ENCODE results near the gene MYO9A.
"Not testable (repeated sequence)": the region's sequence is repeated elsewhere in the genome, so short reads cannot be mapped to it uniquely, and the experiment has no call there.

MYO9A gene

DNA sequence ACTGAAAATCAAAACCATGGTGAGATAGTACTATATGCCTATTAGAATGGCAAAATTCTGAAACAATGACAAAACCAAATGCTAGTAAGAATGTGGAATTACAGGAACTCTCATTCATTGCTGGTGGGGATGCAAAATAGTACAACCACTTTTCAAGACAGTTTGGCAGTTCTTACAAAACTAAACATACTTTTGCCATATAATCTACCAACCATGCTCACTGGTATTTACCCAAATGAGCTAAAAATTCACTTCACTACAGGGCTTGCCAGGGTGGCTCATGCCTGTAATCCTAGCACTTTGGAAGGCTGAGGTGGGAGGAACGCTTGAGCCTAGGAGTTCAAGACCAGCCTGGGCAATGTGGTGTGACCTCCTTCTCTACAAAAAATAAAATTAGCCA, 40.0 kb downstream of the MYO9A start:
- no peaks in the 10 kb centered on the region for H3K36me3 ChIP-seq (ENCODE audit: insufficient read depth, low read length)
- no peak overlapping the region for H3K4me2 ChIP-seq (ENCODE audit: low read length)
- no peaks in the 10 kb centered on the region for H3K27me3 ChIP-seq (ENCODE audit: control insufficient read depth, insufficient read depth, low read length)

GRCh38 chr15:72074335-72075060, 43.5 kb downstream of the MYO9A start:
- no peak overlapping the region for H3K9ac ChIP-seq (ENCODE audit: low read depth, low read length)
- H3K4me3 ChIP-seq (ENCODE audit: low read length) = no peak overlapping the region
- peaks cover 3% of the 10 kb centered on the region for H3K4me1 ChIP-seq (ENCODE audit: control insufficient read depth, insufficient read depth, low read length)
- no peak overlapping the region for H3K4me2 ChIP-seq (ENCODE audit: low read length)
- H3K36me3 ChIP-seq (ENCODE audit: insufficient read depth, low read length) = no peaks in the 10 kb centered on the region
- no peaks in the 10 kb centered on the region for H3K27me3 ChIP-seq (ENCODE audit: control insufficient read depth, insufficient read depth, low read length)
- no peaks in the 10 kb centered on the region for H3K9me3 ChIP-seq (replicated peaks; ENCODE audit: low read length)

More for the DNA sequence above, 40.0 kb downstream of the MYO9A start:
- Histone ChIP-seq H3K9ac (ENCODE audit: low read depth, low read length) (no peak overlapping the region), H3K9me3 (replicated peaks; ENCODE audit: low read length) (no peaks in the 10 kb centered on the region), H3K4me1 (ENCODE audit: control insufficient read depth, insufficient read depth, low read length) (no peaks in the 10 kb centered on the region), H3K4me3 (ENCODE audit: low read length) (no peak overlapping the region)

DNA sequence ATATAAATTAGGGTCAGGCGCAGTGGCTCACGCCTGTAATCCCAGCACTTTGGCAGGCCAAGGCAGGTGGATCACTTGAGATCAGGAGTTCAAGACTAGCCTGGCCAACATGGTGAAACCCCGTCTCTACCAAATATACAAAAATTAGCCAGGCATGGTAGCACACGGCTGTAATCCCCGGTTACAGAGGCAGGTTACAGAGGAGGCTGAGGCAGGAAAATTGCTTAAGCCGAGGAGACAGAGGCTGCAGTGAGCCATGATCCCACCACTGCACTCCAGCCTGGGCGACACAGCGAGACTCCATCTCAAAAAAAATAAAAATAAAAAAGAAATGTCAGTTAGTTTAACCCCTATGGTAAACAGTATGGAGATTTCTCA, 46.5 kb downstream of the MYO9A start:
- H3K4me3 ChIP-seq (ENCODE audit: low read length); H3K9me3 ChIP-seq (replicated peaks; ENCODE audit: low read length); H3K9ac ChIP-seq (ENCODE audit: low read depth, low read length); H3K4me2 ChIP-seq (ENCODE audit: low read length); H3K27me3 ChIP-seq (ENCODE audit: control insufficient read depth, insufficient read depth, low read length); H3K4me1 ChIP-seq (ENCODE audit: control insufficient read depth, insufficient read depth, low read length); H3K36me3 ChIP-seq (ENCODE audit: insufficient read depth, low read length): not testable (repeated sequence)

- Histone ChIP-seq H3K9ac (ENCODE audit: low read depth, low read length) (no peak overlapping the region), H3K4me3 (ENCODE audit: low read length) (no peak overlapping the region), H3K36me3 (ENCODE audit: insufficient read depth, low read length) (no peaks in the 10 kb centered on the region), H3K4me2 (ENCODE audit: low read length) (no peak overlapping the region), H3K27me3 (ENCODE audit: control insufficient read depth, insufficient read depth, low read length) (no peaks in the 10 kb centered on the region), H3K9me3 (replicated peaks; ENCODE audit: low read length) (no peaks in the 10 kb centered on the region), H3K4me1 (ENCODE audit: control insufficient read depth, insufficient read depth, low read length) (peaks cover 3% of the 10 kb centered on the region)
Observed at GRCh38 chr15:72070817-72071447, 47.0 kb downstream of the MYO9A start.

DNA sequence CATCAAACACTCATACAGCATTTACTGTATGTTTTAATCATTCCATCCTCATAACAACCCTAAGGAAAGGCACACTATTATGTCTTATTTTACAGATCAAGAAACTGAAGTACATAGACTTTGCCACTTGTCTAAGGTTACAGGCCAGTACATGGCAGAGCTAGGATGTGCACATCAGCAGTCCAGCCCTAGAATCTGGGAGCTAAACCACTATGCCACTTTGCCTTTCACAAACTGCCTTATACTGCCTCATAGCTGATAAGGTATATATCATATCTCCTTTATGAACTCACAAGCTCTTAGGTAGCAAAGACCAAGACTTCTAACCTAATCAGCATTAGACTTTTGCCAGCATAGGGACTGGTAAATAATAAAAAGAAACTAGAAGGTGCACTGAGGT, 49.1 kb downstream of the MYO9A start:
- no peak overlapping the region for H3K4me2 ChIP-seq (ENCODE audit: low read length)
- H3K9me3 ChIP-seq (replicated peaks; ENCODE audit: low read length) = no peaks in the 10 kb centered on the region
- peaks cover 3% of the 10 kb centered on the region for H3K4me1 ChIP-seq (ENCODE audit: control insufficient read depth, insufficient read depth, low read length)
- no peaks in the 10 kb centered on the region for H3K36me3 ChIP-seq (ENCODE audit: insufficient read depth, low read length)
- H3K4me3 ChIP-seq (ENCODE audit: low read length) = no peak overlapping the region
- H3K27me3 ChIP-seq (ENCODE audit: control insufficient read depth, insufficient read depth, low read length) = no peaks in the 10 kb centered on the region
- H3K9ac ChIP-seq (ENCODE audit: low read depth, low read length) = no peak overlapping the region

- Histone ChIP-seq H3K9ac (ENCODE audit: low read depth, low read length) (no peak overlapping the region), H3K27me3 (ENCODE audit: control insufficient read depth, insufficient read depth, low read length) (no peaks in the 10 kb centered on the region), H3K36me3 (ENCODE audit: insufficient read depth, low read length) (no peaks in the 10 kb centered on the region), H3K9me3 (replicated peaks; ENCODE audit: low read length) (no peaks in the 10 kb centered on the region), H3K4me3 (ENCODE audit: low read length) (no peak overlapping the region), H3K4me1 (ENCODE audit: control insufficient read depth, insufficient read depth, low read length) (peaks cover under 1% of the 10 kb centered on the region), H3K4me2 (ENCODE audit: low read length) (no peak overlapping the region)
Observed at GRCh38 chr15:72065801-72066200, 52.1 kb downstream of the MYO9A start.

DNA sequence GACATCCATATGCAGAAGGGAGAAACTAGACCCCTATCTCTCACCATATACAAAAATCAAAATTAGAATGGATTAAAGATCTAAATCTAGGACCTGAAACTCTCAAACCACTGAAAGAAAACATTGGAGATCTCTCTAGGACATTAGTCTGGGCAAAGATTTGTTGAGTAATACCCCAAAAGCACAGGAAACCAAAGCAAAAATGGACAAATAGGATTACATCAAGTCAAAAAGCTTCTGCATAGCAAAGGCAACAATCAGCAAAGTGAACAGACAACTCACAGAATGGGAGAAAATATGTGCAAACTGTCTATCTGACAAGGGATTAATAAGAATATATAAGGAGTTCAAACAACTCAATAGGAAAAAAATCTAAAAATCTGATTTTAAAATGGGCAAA, 54.8 kb downstream of the MYO9A start:
- H3K4me2 ChIP-seq (ENCODE audit: low read length) = no peak overlapping the region
- no peaks in the 10 kb centered on the region for H3K36me3 ChIP-seq (ENCODE audit: insufficient read depth, low read length)
- H3K4me3 ChIP-seq (ENCODE audit: low read length) = no peak overlapping the region

GRCh38 chr15:72062319-72062718, 55.6 kb downstream of the MYO9A start:
- H3K4me3 ChIP-seq (ENCODE audit: low read length) = no peak overlapping the region
- H3K9me3 ChIP-seq (replicated peaks; ENCODE audit: low read length) = no peaks in the 10 kb centered on the region
- H3K4me1 ChIP-seq (ENCODE audit: control insufficient read depth, insufficient read depth, low read length) = no peaks in the 10 kb centered on the region
- H3K4me2 ChIP-seq (ENCODE audit: low read length) = no peak overlapping the region
- H3K9ac ChIP-seq (ENCODE audit: low read depth, low read length) = no peak overlapping the region
- H3K36me3 ChIP-seq (ENCODE audit: insufficient read depth, low read length) = no peaks in the 10 kb centered on the region
- no peaks in the 10 kb centered on the region for H3K27me3 ChIP-seq (ENCODE audit: control insufficient read depth, insufficient read depth, low read length)

More for the DNA sequence above, 54.8 kb downstream of the MYO9A start:
- Histone ChIP-seq H3K9me3 (replicated peaks; ENCODE audit: low read length) (no peaks in the 10 kb centered on the region), H3K4me1 (ENCODE audit: control insufficient read depth, insufficient read depth, low read length) (no peaks in the 10 kb centered on the region), H3K27me3 (ENCODE audit: control insufficient read depth, insufficient read depth, low read length) (no peaks in the 10 kb centered on the region), H3K9ac (ENCODE audit: low read depth, low read length) (no peak overlapping the region)

DNA sequence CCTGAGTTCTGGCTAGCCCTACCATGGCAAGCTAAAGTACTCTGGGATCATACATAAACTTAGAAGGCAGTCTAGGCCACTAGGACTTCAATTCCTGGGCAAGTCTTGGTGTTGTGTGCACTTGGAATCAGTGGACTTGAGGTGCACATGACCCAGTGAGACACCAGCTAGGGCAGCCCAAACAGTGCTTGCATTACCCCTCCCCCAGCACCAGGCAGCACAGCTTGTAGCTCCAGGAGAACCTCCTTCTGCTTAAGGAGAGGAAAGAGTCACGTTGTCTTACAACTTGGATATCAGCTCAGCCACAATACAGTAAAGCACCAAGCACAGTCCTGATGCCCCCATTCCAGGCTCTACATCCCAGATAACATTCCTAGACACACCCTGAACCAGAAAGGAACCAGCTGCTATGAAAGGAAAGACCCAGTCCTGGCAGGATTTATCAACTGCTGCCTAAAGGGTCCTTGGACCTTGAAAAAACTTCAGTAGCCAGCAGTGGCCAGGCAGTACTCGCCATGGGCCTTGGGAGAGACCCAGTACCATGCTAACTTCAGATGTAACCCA, 57.2 kb downstream of the MYO9A start:
- no peaks in the 10 kb centered on the region for H3K4me1 ChIP-seq (ENCODE audit: control insufficient read depth, insufficient read depth, low read length)
- H3K27me3 ChIP-seq (ENCODE audit: control insufficient read depth, insufficient read depth, low read length) = no peaks in the 10 kb centered on the region
- H3K36me3 ChIP-seq (ENCODE audit: insufficient read depth, low read length) = no peaks in the 10 kb centered on the region
- no peak overlapping the region for H3K9ac ChIP-seq (ENCODE audit: low read depth, low read length)
- H3K9me3 ChIP-seq (replicated peaks; ENCODE audit: low read length) = no peaks in the 10 kb centered on the region
- H3K4me3 ChIP-seq (ENCODE audit: low read length) = no peak overlapping the region
- no peak overlapping the region for H3K4me2 ChIP-seq (ENCODE audit: low read length)

DNA sequence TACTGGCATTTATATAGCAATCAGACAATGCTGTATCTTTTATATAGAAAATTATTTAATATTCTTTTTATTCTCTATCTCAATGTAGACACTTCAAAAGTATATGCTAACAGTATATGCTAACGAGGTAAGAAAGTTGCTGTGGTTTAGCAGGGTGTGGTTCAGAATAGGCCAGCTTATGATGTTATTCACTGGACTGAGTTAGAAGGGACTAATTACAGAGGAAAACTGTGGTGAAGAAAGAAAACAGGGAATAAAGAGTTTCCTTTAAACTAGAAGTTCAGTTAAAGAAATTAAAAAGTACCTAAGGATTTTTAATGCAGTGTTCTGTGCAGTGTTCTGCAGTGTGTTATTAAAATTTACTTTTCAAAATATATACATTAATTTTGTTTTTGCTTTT, 59.4 kb downstream of the MYO9A start:
- H3K36me3 ChIP-seq (ENCODE audit: insufficient read depth, low read length) = no peaks in the 10 kb centered on the region
- H3K4me1 ChIP-seq (ENCODE audit: control insufficient read depth, insufficient read depth, low read length) = no peaks in the 10 kb centered on the region
- no peak overlapping the region for H3K4me3 ChIP-seq (ENCODE audit: low read length)

DNA sequence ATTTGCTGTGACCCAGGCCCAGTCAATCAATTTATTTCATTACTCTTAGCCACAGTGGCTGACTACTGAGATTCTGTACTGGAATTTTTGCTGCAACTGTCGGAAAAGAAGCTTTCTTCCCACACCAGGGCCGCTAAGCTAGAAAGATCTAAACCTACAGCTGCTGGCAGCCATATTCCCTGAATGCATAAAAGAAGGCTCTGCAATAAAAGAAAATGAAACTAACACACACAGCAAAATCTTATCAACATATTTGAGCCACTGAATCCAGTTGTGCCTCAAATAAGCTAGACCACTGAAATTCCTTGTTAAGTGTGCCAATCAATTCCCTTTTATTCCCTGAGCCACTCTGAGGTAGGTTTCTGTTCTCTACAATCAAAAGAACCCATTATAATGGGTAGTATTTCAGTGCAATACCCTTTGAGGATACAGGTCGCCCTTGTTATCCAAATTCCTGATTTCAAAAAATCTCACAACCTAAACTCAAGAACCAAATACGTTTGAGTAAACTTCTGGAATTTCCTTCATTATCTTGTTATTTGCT, 60.3 kb downstream of the MYO9A start:
- Histone ChIP-seq H3K36me3 (ENCODE audit: insufficient read depth, low read length) (no peaks in the 10 kb centered on the region), H3K4me1 (ENCODE audit: control insufficient read depth, insufficient read depth, low read length) (no peaks in the 10 kb centered on the region), H3K27me3 (ENCODE audit: control insufficient read depth, insufficient read depth, low read length) (no peaks in the 10 kb centered on the region), H3K4me3 (ENCODE audit: low read length) (no peak overlapping the region), H3K4me2 (ENCODE audit: low read length) (no peak overlapping the region), H3K9me3 (replicated peaks; ENCODE audit: low read length) (no peaks in the 10 kb centered on the region), H3K9ac (ENCODE audit: low read depth, low read length) (no peak overlapping the region)

More for the DNA sequence above, 59.4 kb downstream of the MYO9A start:
- H3K9ac ChIP-seq (ENCODE audit: low read depth, low read length) = no peak overlapping the region
- no peaks in the 10 kb centered on the region for H3K27me3 ChIP-seq (ENCODE audit: control insufficient read depth, insufficient read depth, low read length)
- no peak overlapping the region for H3K4me2 ChIP-seq (ENCODE audit: low read length)
- H3K9me3 ChIP-seq (replicated peaks; ENCODE audit: low read length) = no peaks in the 10 kb centered on the region

Data from skeletal muscle satellite cell (primary cell).